GM21576 (cell line): ENCODE measurements around the gene FGD3.
A peak's percentile ranks its signal among the peaks of the same experiment; 100 is the strongest.

Experiments
- ATAC-seq: cut with Tn5 transposase; IDR thresholded peaks from one replicate; pipeline ENCODE4 v1.9.1; 2021; ENCODE audit warnings: mild to moderate bottlenecking, moderate library complexity; ENCODE audit not compliant: unreplicated experiment

FGD3 gene

GRCh38 chr9:93050231-93050630 lies 102.9 kb downstream of the FGD3 start:
- ATAC-seq = no peak

GRCh38 chr9:93051680-93052089 lies 104.4 kb downstream of the FGD3 start:
- ATAC-seq = no peak

- ATAC-seq = no peak
These were observed 105.6 kb downstream of the FGD3 start for GRCh38 chr9:93052791-93053540.

DNA sequence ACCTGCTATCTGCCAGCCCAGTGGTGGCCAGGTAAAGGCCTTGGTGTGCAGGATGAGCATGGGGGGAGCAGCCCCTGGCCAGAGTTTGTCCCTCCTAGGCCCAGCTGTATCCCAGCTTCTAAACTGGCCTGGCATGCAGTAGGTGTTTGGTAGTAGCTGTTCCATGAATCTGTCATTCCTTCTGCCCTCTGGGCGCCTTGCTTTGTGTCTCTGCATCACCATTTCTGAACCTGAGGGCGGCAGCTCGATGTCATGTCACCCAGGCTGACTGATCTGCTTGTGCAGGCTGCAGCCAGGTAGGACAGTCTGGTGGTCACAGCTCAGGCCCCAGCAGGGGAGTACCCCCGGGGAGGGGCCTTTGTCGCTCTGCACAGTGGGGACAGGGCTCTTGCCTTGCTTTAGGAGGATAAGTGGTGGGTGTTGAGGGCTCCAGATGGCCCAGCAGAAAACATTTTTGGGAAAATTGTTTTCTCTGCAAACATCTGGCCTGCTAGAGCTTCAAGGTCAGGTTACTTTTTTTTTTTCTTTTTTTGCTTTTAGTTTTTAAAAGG lies 106.5 kb downstream of the FGD3 start:
- ATAC-seq = no peak

DNA sequence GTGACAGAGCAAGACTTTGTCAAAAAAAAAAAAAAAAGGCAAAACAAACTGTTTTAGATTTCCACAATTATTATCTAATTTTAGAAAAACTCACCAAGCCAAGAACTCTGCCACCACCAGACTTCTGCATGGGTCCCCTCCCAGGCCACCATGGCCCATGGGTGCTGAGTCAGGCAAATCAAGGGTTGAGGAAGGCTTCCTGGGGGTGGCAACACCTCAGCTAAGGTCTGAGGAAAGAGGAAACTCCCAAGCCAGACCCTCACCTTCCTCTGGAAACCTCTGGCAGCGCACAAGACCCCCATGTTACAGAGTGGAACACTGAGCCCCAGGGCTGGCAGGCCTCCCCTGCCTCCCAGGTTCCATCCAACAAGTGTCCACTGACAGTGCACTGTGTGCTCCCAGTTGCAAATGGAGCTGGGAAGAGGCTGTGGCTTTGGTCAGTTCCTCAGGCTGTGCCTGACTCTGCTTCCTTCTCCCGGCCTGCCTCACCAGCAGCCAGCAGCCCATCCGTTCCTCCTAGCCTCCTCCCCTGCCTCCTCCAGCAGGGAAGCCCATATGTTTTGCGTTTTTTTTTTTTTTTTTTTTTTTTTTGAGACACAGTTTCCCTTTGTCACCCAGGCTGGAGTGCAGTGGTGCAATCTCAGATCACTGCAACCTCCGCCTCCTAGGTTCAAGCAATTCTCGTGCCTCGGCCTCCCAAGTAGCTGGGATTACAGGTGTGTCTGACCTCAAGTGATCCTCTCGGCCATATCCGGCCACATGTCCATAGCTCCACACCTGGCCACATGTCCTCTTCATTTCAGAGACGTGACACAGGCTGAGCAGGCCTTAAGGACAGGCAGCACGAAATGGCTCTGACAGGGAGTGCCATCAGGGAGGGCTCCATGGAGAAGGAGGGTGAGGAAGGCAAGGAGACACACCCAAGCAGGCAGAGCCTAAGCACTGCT lies 107.7 kb downstream of the FGD3 start:
- ATAC-seq = no peak

GRCh38 chr9:93057042-93057702 lies 109.8 kb downstream of the FGD3 start:
- ATAC-seq = no peak

GRCh38 chr9:93057703-93058354 lies 110.5 kb downstream of the FGD3 start:
- no peak for ATAC-seq

- ATAC-seq = peak; percentile 37
These were observed 111.2 kb downstream of the FGD3 start, which contains the start of gene SUSD3 for GRCh38 chr9:93058355-93059010. Gene SUSD3 (plus strand): TSS chr9:93058701. CDS start chr9:93058743, 42 bp downstream.

DNA sequence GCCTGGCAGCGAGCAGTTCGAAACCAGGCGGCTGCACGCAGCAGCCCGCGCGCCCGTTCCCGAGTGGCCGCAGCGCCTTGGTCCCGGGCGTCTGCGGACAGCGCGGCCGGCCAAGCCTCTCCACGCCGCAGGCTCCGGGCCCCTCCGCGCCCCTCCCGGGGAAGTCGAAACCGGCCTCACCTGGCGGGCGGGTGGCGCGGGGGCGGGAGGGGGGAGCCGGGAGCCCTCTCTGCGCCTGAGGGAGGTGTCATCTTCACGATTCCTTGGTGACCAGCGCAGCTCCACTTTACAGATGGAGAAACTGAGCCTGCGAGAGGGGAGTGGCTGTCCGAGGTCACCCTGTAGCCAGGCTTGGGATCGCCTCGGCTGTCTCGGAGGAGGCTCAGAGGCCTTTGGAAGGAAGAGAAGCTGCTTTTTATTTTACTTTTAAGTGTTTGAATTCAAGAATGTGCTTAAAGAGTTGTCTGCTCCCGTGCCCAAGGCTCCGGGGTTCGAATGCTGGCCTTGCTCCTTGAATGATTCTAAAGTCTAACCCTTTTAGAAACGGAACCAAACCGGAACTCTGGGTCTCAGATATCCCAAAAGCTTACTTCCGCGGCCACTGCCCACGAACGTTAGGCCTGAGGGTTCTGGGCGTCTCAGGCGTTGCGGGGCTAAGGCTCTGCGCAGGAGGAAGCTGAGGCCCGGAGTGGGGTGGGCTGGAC lies 111.8 kb downstream of the FGD3 start:
- ATAC-seq = no peak

- ATAC-seq = no peak
These were observed 112.6 kb downstream of the FGD3 start for GRCh38 chr9:93059715-93060578.

DNA sequence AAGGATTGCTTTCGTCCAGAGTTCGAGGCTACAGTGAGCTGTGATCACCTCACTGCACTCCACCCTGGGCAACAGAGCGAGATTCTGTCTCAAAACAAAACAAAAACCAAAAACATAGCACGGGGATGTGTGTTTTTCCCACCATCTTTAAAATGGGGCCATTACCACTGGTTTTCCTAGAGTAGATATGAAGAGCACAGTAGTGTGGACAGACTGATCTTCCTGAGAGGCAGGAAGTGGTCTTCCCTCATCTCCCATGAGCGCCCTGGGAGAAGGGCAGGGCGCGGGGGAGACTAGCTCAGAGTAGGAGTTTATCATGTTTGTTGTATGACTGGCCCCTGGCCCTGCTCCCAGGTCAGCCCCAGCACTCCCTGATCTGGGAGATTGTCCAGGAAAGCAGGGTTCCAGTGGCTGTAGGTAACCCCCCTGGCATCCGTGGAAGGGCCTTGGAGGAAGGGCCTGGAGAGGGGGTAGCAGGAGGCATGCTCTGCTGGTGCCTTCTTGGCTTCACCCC lies 113.5 kb downstream of the FGD3 start:
- ATAC-seq = no peak

- no peak for ATAC-seq
These were observed 114.0 kb downstream of the FGD3 start for GRCh38 chr9:93061260-93061751.

- peak; percentile 37 for ATAC-seq
These were observed 114.8 kb downstream of the FGD3 start for GRCh38 chr9:93061791-93062763.

DNA sequence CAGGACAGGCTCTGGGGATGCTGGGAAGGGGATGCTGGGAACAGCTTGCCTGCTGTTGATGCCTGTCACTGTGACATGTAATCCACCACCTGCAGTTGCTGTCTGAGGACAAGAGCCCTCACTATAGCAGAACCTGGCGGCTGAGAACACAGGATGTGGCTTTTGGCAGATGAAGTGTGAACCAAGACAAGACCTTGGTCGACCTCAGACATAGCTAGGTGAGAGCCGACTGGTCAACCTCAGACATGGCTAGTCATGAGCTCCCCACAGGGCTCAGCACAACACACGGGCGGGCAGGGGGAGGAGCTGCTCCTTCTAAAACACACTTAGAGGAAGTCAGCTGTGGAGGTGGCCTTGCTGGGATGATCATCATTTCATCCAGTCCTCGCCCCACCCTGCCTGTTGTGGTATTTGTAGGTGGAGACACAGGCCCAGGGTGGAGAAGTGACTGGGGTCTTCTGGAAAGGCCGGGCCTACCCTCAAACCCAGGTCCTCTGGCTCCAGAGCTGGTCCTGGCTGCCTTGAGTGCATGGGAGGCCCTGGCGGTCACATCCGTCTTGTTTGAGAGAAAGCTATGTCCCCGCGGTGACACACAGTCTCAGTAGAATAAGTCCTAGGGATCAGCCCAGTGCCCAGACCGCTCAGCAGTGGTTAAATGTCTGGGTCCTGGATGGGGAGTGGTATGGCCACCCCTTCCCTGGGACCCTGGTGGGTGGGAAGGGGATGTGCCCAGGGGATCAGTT lies 117.2 kb downstream of the FGD3 start:
- ATAC-seq = peak; percentile 83

GRCh38 chr9:93065135-93065720 lies 117.9 kb downstream of the FGD3 start:
- ATAC-seq = no peak
